Large intestine (tissue), 3 donors: Measurements from ENCODE around the gene CACNA1S. TPM values are rescaled to one million over a fixed set of nuclear protein-coding genes. Genes with fewer than 3 reads are reported as not detected.
A peak's percentile ranks its signal among the peaks of the same experiment; 100 is the strongest.

Source experiments
- DNase-seq, 2 donors: peaks; one replicate each; pipeline versions ENCODE4 v3.0.0 to v3.0.0-alpha.2; 2013
- H3K27ac ChIP-seq: one replicate; pipeline ENCODE4 v1.5.1; 2013; ENCODE audit warnings: low read length
- H3K27me3 ChIP-seq: 2 replicates; pipeline ENCODE4 v1.6.1; 2013; ENCODE audit warnings: low read length; ENCODE audit not compliant: control insufficient read depth, insufficient read depth
- H3K36me3 ChIP-seq: 2 replicates; pipeline ENCODE4 v1.6.1; 2013; ENCODE audit warnings: low read length; ENCODE audit not compliant: control insufficient read depth, insufficient read depth
- H3K4me1 ChIP-seq: one replicate; pipeline ENCODE4 v1.6.1; 2013; ENCODE audit warnings: low read length; ENCODE audit not compliant: control insufficient read depth, insufficient read depth
- H3K4me3 ChIP-seq: one replicate; pipeline ENCODE4 v1.5.1; 2013; ENCODE audit warnings: low read length
- H3K9me3 ChIP-seq: one replicate; pipeline ENCODE4 v1.6.1; 2013; ENCODE audit warnings: mild to moderate bottlenecking, low read depth, low read length, moderate library complexity; ENCODE audit not compliant: control insufficient read depth
- WGBS: methylation state at CpG from one replicate; pipeline ENCODE4 v1.1.5; 2013; ENCODE audit warnings: low lambda C conversion rate; ENCODE audit not compliant: insufficient coverage; 5-methylcytosine and 5-hydroxymethylcytosine counted together
- polyA plus RNA-seq: library from polyadenylated mRNA; unstranded; fragments of 120-200 nt; gene quantifications from one replicate; pipeline ENCODE4 v1.2.1, GENCODE V29; 2013

The CACNA1S gene
- polyA plus RNA-seq, 1 donor, result 0.15 TPM

GRCh38 chr1:201093962-201094361 lies 18.3 kb downstream of the CACNA1S start:
- H3K4me1 ChIP-seq, result no peaks in the 10 kb centered on the region
- H3K36me3 ChIP-seq, result no peaks in the 10 kb centered on the region
- WGBS, result no CpG with 5 or more reads among the region's 7 CpGs
- no peak overlapping the region for H3K27ac ChIP-seq
- no peaks in the 10 kb centered on the region for H3K9me3 ChIP-seq
- no peak for DNase-seq
- no peak overlapping the region for H3K4me3 ChIP-seq
- peaks cover 6% of the 10 kb centered on the region for H3K27me3 ChIP-seq

- H3K27ac ChIP-seq, result no peak overlapping the region
- no peaks in the 10 kb centered on the region for H3K4me1 ChIP-seq
- no peak for DNase-seq
- no peak overlapping the region for H3K4me3 ChIP-seq
- no peaks in the 10 kb centered on the region for H3K9me3 ChIP-seq
- no CpG with 5 or more reads among the region's 7 CpGs for WGBS
- H3K27me3 ChIP-seq, result peaks cover 6% of the 10 kb centered on the region
- no peaks in the 10 kb centered on the region for H3K36me3 ChIP-seq
Observed at GRCh38 chr1:201093561-201093960, 18.7 kb downstream of the CACNA1S start.

- Histone ChIP-seq H3K4me3 (no peak overlapping the region), H3K4me1 (no peaks in the 10 kb centered on the region)
- no CpG with 5 or more reads among the region's 3 CpGs for WGBS
Observed at GRCh38 chr1:201092738-201093137, 19.5 kb downstream of the CACNA1S start.

GRCh38 chr1:201091256-201091655 lies 21.0 kb downstream of the CACNA1S start:
- no peak for DNase-seq
- 100% methylated on average over 1 of the region's 4 CpGs for WGBS
- Histone ChIP-seq H3K4me1 (no peaks in the 10 kb centered on the region), H3K27me3 (peaks cover 4% of the 10 kb centered on the region), H3K4me3 (no peak overlapping the region), H3K27ac (no peak overlapping the region), H3K36me3 (no peaks in the 10 kb centered on the region), H3K9me3 (no peaks in the 10 kb centered on the region)

More at GRCh38 chr1:201092738-201093137, 19.5 kb downstream of the CACNA1S start:
- Histone ChIP-seq H3K27ac (no peak overlapping the region), H3K9me3 (no peaks in the 10 kb centered on the region), H3K36me3 (no peaks in the 10 kb centered on the region), H3K27me3 (peaks cover 9% of the 10 kb centered on the region)
- DNase-seq, result no peak

GRCh38 chr1:201090541-201090940 lies 21.7 kb downstream of the CACNA1S start:
- Histone ChIP-seq H3K36me3 (no peaks in the 10 kb centered on the region), H3K4me1 (no peaks in the 10 kb centered on the region), H3K4me3 (no peak overlapping the region), H3K9me3 (no peaks in the 10 kb centered on the region), H3K27me3 (peaks cover 5% of the 10 kb centered on the region), H3K27ac (no peak overlapping the region)
- DNase-seq, result no peak
- 80% methylated on average over 1 of the region's 4 CpGs for WGBS

- no peaks in the 10 kb centered on the region for H3K9me3 ChIP-seq
- H3K27me3 ChIP-seq, result peaks cover 9% of the 10 kb centered on the region
- no peaks in the 10 kb centered on the region for H3K4me1 ChIP-seq
- no peaks in the 10 kb centered on the region for H3K36me3 ChIP-seq
- no peak overlapping the region for H3K4me3 ChIP-seq
- WGBS, result no CpG with 5 or more reads among the region's 5 CpGs
- no peak overlapping the region for H3K27ac ChIP-seq
- DNase-seq, result no peak
Observed at GRCh38 chr1:201089596-201089995, 22.6 kb downstream of the CACNA1S start.

- WGBS, result no CpG with 5 or more reads among the region's 19 CpGs
Observed at GRCh38 chr1:201088901-201089525, 23.2 kb downstream of the CACNA1S start.

GRCh38 chr1:201088395-201088794 lies 23.8 kb downstream of the CACNA1S start:
- Histone ChIP-seq H3K36me3 (no peaks in the 10 kb centered on the region), H3K4me1 (no peaks in the 10 kb centered on the region), H3K27ac (no peak overlapping the region), H3K27me3 (peaks cover 9% of the 10 kb centered on the region), H3K9me3 (no peaks in the 10 kb centered on the region), H3K4me3 (no peak overlapping the region)
- WGBS, result no CpG with 5 or more reads among the region's 4 CpGs
- no peak for DNase-seq

More at GRCh38 chr1:201088901-201089525, 23.2 kb downstream of the CACNA1S start:
- Histone ChIP-seq H3K27ac (no peak overlapping the region), H3K9me3 (no peaks in the 10 kb centered on the region), H3K4me1 (no peaks in the 10 kb centered on the region), H3K4me3 (no peak overlapping the region), H3K36me3 (no peaks in the 10 kb centered on the region), H3K27me3 (peaks cover 9% of the 10 kb centered on the region)
- no peak for DNase-seq

GRCh38 chr1:201085902-201086735 lies 26.1 kb downstream of the CACNA1S start:
- DNase-seq, result peak; percentile 45 to 51
- no peaks in the 10 kb centered on the region for H3K4me1 ChIP-seq
- no peak overlapping the region for H3K4me3 ChIP-seq
- WGBS, result 92% methylated on average over 2 of the region's 12 CpGs
- H3K36me3 ChIP-seq, result no peaks in the 10 kb centered on the region
- peaks cover 11% of the 10 kb centered on the region for H3K27me3 ChIP-seq
- no peaks in the 10 kb centered on the region for H3K9me3 ChIP-seq
- H3K27ac ChIP-seq, result no peak overlapping the region

GRCh38 chr1:201084295-201084694 lies 27.9 kb downstream of the CACNA1S start:
- WGBS, result 30% methylated on average over 2 of the region's 6 CpGs
- H3K9me3 ChIP-seq, result no peaks in the 10 kb centered on the region
- no peak for DNase-seq
- no peaks in the 10 kb centered on the region for H3K36me3 ChIP-seq
- H3K27ac ChIP-seq, result no peak overlapping the region
- H3K27me3 ChIP-seq, result peaks cover 11% of the 10 kb centered on the region
- no peaks in the 10 kb centered on the region for H3K4me1 ChIP-seq
- no peak overlapping the region for H3K4me3 ChIP-seq
